GM12873 (cell line): ENCODE data around the gene GALE.

Source experiments
- CTCF ChIP-seq: IDR thresholded peaks from 2 replicates; pipeline ENCODE4 v1.5.1; 2012; ENCODE audit warnings: low read depth, mild to moderate bottlenecking, moderate library complexity, low read length, control low read depth; ENCODE audit not compliant: insufficient read depth; ENCODE audit errors: missing control alignments

Gene GALE

GRCh38 chr1:23804183-23804835 lies 3.8 kb upstream of the GALE start:
- peak; percentile 49 for TF ChIP-seq CTCF

DNA sequence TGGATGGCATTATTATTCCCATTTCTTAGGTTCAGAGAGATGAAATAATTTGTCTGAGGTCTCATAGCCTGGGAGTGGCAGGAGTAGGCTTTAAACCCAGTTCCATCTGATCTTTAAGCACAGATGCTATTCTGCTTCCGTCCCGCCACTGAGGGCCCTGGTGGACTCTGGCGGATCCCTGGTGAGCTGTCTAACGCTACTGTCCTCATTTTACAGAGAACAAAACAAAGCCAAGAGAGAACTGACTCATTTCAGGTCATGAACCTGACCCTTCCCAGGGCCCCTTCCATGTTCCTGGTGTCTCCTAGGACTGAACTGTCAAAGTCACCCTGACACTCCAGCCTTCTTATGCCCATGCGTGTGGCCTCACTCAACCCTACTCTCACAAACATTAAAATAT lies 3.1 kb upstream of the GALE start:
- no peak for TF ChIP-seq CTCF

DNA sequence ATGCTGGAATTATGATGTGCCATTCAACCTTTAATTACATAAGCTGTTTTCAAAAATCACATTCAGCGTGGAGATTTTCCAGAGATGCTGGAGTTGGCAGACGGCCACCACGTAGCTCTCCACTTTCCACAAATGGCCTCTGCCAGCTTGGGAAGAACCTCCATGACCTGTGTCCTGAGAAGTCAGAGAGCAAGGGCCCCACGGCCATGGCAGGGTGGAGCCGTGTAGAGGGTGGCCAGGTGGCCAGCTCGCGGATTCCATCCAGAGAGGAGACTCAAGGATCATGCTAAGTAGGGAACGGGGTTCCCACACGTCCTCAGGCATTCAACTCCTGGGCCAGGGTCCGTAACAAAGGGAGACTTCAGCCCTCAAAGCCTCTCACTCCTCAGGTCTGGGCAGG lies 1.3 kb upstream of the GALE start:
- TF ChIP-seq CTCF: no peak

GRCh38 chr1:23801338-23801748 lies 789 bp upstream of the GALE start:
- no peak for TF ChIP-seq CTCF

GRCh38 chr1:23799570-23800399 lies 769 bp downstream of the GALE start:
- no peak for TF ChIP-seq CTCF

DNA sequence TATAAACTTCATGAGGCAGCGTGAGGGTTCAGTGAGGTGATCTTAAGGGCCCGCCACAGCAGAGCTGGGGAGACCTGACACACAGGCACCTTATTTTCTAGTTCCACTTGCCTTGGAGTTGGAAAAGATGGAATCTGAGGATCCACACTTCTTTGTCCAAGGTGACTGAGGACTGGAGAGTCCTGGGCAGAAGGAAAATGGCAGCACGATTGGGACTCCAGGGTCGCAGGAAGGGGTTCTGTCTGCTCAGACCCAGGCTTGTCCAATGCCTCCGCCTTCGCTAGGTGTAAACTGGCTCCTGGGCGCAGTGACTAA lies 1.3 kb downstream of the GALE start:
- no peak for TF ChIP-seq CTCF

- peak; percentile 44 for TF ChIP-seq CTCF
Observed at GRCh38 chr1:23798662-23799142, 1.9 kb downstream of the GALE start.
